CD14-positive monocyte (primary cell): ENCODE measurements around the gene SLC22A31. TPM values are rescaled to one million over a fixed set of nuclear protein-coding genes. Genes with fewer than 3 reads are reported as not detected.
"Not testable (repeated sequence)": the region's sequence is repeated elsewhere in the genome, so short reads cannot be mapped to it uniquely, and the experiment has no call there.

ENCODE experiments used
- DNase-seq, 3 donors: peaks; one replicate each; pipeline ENCODE4 v3.0.0-alpha.2; 2011 to 2022
- H2AFZ ChIP-seq: 2 replicates; pipeline ENCODE4 v1.6.0; 2012; ENCODE audit warnings: mild to moderate bottlenecking, low read depth, low read length, inconsistent platforms; ENCODE audit not compliant: insufficient read depth, poor library complexity, severe bottlenecking
- H3K27ac ChIP-seq, 2 donors: 1 replicate in 1 of 2; 2 replicates in 1 of 2; pipeline ENCODE4 v1.5.1; 2012 to 2013; ENCODE audit warnings: low read length in 2 of 2, control low read depth in 1 of 2, inconsistent platforms in 1 of 2, low read depth in 1 of 2, mild to moderate bottlenecking in 1 of 2
- H3K27me3 ChIP-seq, 2 donors: one replicate each; pipeline versions ENCODE4 v1.6.0 to v1.6.1; 2011 to 2013; ENCODE audit warnings: low read length in 2 of 2; ENCODE audit not compliant: control insufficient read depth in 2 of 2, insufficient read depth in 2 of 2
- H3K36me3 ChIP-seq, 2 donors: replicated peaks in 1 of 2; 1 replicate in 1 of 2; 2 replicates in 1 of 2; pipeline versions ENCODE4 v1.5.1 to v1.6.1; 2012 to 2013; ENCODE audit warnings: low read length in 2 of 2, control low read depth in 1 of 2, inconsistent platforms in 1 of 2, mild to moderate bottlenecking in 1 of 2; ENCODE audit not compliant: insufficient read depth in 2 of 2, control insufficient read depth in 1 of 2
- H3K4me1 ChIP-seq, 2 donors: 1 replicate in 1 of 2; 2 replicates in 1 of 2; pipeline versions ENCODE4 v1.5.1 to v1.6.1; 2012 to 2013; ENCODE audit warnings: low read length in 2 of 2, control low read depth in 1 of 2, inconsistent platforms in 1 of 2, mild to moderate bottlenecking in 1 of 2, moderate library complexity in 1 of 2; ENCODE audit not compliant: insufficient read depth in 2 of 2, control insufficient read depth in 1 of 2
- H3K4me2 ChIP-seq: replicated peaks from 2 replicates; pipeline ENCODE3; 2012; ENCODE audit warnings: low read length, moderate library complexity, mild to moderate bottlenecking; ENCODE audit not compliant: poor library complexity, severe bottlenecking; ENCODE audit errors: extremely low read depth
- H3K4me3 ChIP-seq, 3 experiments: fragments of 200-600 bp in 1 of 3; sonication (generic) in 1 of 3; replicated peaks in 1 of 3; 1 replicate in 2 of 3; 2 replicates in 1 of 3; pipeline ENCODE4 v1.5.1; 2011 to 2013; ENCODE audit warnings: low read length in 3 of 3, mild to moderate bottlenecking in 3 of 3, control low read depth in 2 of 3, low read depth in 2 of 3, inconsistent platforms in 1 of 3, moderate library complexity in 1 of 3
- H3K79me2 ChIP-seq: 2 replicates; pipeline ENCODE4 v1.6.0; 2012; ENCODE audit warnings: mild to moderate bottlenecking, control low read depth, inconsistent platforms, low read length, moderate library complexity; ENCODE audit not compliant: insufficient read depth
- H3K9ac ChIP-seq: 2 replicates; pipeline ENCODE4 v1.6.0; 2017; ENCODE audit warnings: low read length, mild to moderate bottlenecking; ENCODE audit not compliant: insufficient read depth, poor library complexity, severe bottlenecking
- H3K9me3 ChIP-seq, 2 donors: replicated peaks in 1 of 2; 1 replicate in 1 of 2; 2 replicates in 1 of 2; pipeline versions ENCODE4 v1.5.1 to v1.6.1; 2012 to 2013; ENCODE audit warnings: low read length in 2 of 2, control low read depth in 1 of 2; ENCODE audit not compliant: control insufficient read depth in 1 of 2, insufficient read depth in 1 of 2
- H4K20me1 ChIP-seq: 2 replicates; pipeline ENCODE4 v1.6.0; 2012; ENCODE audit warnings: mild to moderate bottlenecking, low read length, control low read depth, moderate library complexity; ENCODE audit not compliant: insufficient read depth
- H3K27ac Mint-ChIP-seq, 7 donors: one replicate each; pipeline ENCODE4 v1.8.0; 2020; ENCODE audit warnings: mild to moderate bottlenecking in 7 of 7, mixed read lengths in 7 of 7, moderate library complexity in 6 of 7, inconsistent platforms in 2 of 7
- H3K27me3 Mint-ChIP-seq, 3 donors: one replicate each; pipeline ENCODE4 v1.8.0; 2021 to 2022; ENCODE audit warnings: low read depth in 3 of 3, mild to moderate bottlenecking in 3 of 3, mixed read lengths in 3 of 3, moderate library complexity in 3 of 3, inconsistent platforms in 1 of 3
- H3K36me3 Mint-ChIP-seq, 2 donors: one replicate each; pipeline ENCODE4 v1.8.0; 2020; ENCODE audit warnings: mixed read lengths in 2 of 2, inconsistent platforms in 1 of 2, mild to moderate bottlenecking in 1 of 2
- H3K4me1 Mint-ChIP-seq: one replicate; pipeline ENCODE4 v1.8.0; 2020; ENCODE audit warnings: mild to moderate bottlenecking, mixed read lengths
- H3K4me3 Mint-ChIP-seq, 2 donors: one replicate each; pipeline ENCODE4 v1.8.0; 2020; ENCODE audit warnings: mild to moderate bottlenecking in 2 of 2, mixed read lengths in 2 of 2, moderate library complexity in 1 of 2
- H3K9me3 Mint-ChIP-seq, 7 donors: one replicate each; pipeline ENCODE4 v1.8.0; 2020 to 2022; ENCODE audit warnings: mixed read lengths in 7 of 7, mild to moderate bottlenecking in 6 of 7, moderate library complexity in 6 of 7, inconsistent platforms in 2 of 7
- CTCF ChIP-seq: fragments of 200-600 bp; IDR thresholded peaks from one replicate; pipeline ENCODE4 v1.8.0; 2022; ENCODE audit warnings: antibody characterized with exemption, mild to moderate bottlenecking
- WGBS: methylation state at CpG from one replicate; pipeline ENCODE4 v1.1.5; 2013; ENCODE audit warnings: missing lambda C conversion rate; ENCODE audit not compliant: insufficient coverage; 5-methylcytosine and 5-hydroxymethylcytosine counted together
- intact Hi-C, 2 donors: fragments of 100-400 bp; cut with micrococcal nuclease; formaldehyde crosslinking; loops; one replicate each; pipeline versions ENCODE4 v1.15.0 to v1.15.1; 2023
- polyA plus RNA-seq, 3 donors: library from polyadenylated mRNA; depleted of rRNA in 1 of 3; unstranded in 2 of 3; stranded (reverse) in 1 of 3; fragments of 300-500 nt in 2 of 3; fragments of >200 nt in 1 of 3; fragmentation: Illumina TruSeq in 2 of 3; gene quantifications; 1 replicate in 2 of 3; 2 replicates in 1 of 3; pipeline ENCODE4 v1.2.3, GENCODE V29; 2012 to 2021

The SLC22A31 gene
- polyA plus RNA-seq, 3 donors: 0.29 TPM; not detected in 2

- TF ChIP-seq CTCF: no peak
- no peak overlapping the region for H3K9ac ChIP-seq
- H3K4me2 ChIP-seq: peak overlapping the region; percentile 49
- H3K36me3 ChIP-seq: no peaks in the 10 kb centered on the region
- H3K9me3 Mint-ChIP-seq: peaks cover 0 to 4% (median 0%) of the 10 kb centered on the region in 7 donors
- no peaks in the 10 kb centered on the region for H3K9me3 ChIP-seq
- H3K4me3 Mint-ChIP-seq: no peak overlapping the region
- no peak overlapping the region for H3K4me3 ChIP-seq
- H3K4me1 ChIP-seq: peaks cover 17 to 22% of the 10 kb centered on the region in 2 donors
- H3K27me3 ChIP-seq: peaks cover 0 to 21% of the 10 kb centered on the region in 2 donors
- intact Hi-C loops: loop anchor here (1.0 to 5.0 kb wide), 4 partner anchors 224 to 430 kb away; partner anchors contain the start of genes GALNS (in 1 of the 2) and TRAPPC2L (in 1 of the 2)
- no peak for DNase-seq
- H2AFZ ChIP-seq: no peak overlapping the region
- peaks cover 6% of the 10 kb centered on the region for H3K4me1 Mint-ChIP-seq
- no peaks in the 10 kb centered on the region for H4K20me1 ChIP-seq
- no peak overlapping the region for H3K27ac Mint-ChIP-seq
- no peaks in the 10 kb centered on the region for H3K36me3 Mint-ChIP-seq
- no peaks in the 10 kb centered on the region for H3K79me2 ChIP-seq
- H3K27ac ChIP-seq: no peak overlapping the region
- 72% methylated on average over 16 of the region's 18 CpGs for WGBS
- peaks cover 8 to 42% (median 26%) of the 10 kb centered on the region in 3 donors for H3K27me3 Mint-ChIP-seq
Measured at GRCh38 chr16:89166696-89167424, 33.5 kb downstream of the SLC22A31 start.

GRCh38 chr16:89165681-89165979 lies 34.7 kb downstream of the SLC22A31 start:
- Histone ChIP-seq H3K4me1 (peaks cover 8 to 13% of the 10 kb centered on the region in 2 donors), H3K27me3 (peaks cover 0 to 14% of the 10 kb centered on the region in 2 donors)
- DNase-seq, H3K36me3 Mint-ChIP-seq, H3K4me2 ChIP-seq, H3K9me3 Mint-ChIP-seq, H3K36me3 ChIP-seq, H3K4me1 Mint-ChIP-seq, H3K27ac ChIP-seq, H3K79me2 ChIP-seq, H4K20me1 ChIP-seq, H3K9me3 ChIP-seq, H3K4me3 ChIP-seq, H3K9ac ChIP-seq, H3K4me3 Mint-ChIP-seq, H2AFZ ChIP-seq, H3K27ac Mint-ChIP-seq: not testable (repeated sequence)
- intact Hi-C loops: loop anchor here in 1 of 2 donors (5.0 kb wide), 1 partner anchor 308 kb away; the partner anchor contains the start of genes GALNS and TRAPPC2L
- no CpG with 5 or more reads among the region's 10 CpGs for WGBS
- peaks cover 6 to 34% (median 21%) of the 10 kb centered on the region in 3 donors for H3K27me3 Mint-ChIP-seq
